GM19099 (cell line): ENCODE results near the gene NOP16.

Source experiments
- POLR2A ChIP-seq: IDR thresholded peaks from 3 replicates; pipeline ENCODE4 v1.6.1; 2011; ENCODE audit warnings: low read depth; ENCODE audit not compliant: insufficient read length; ENCODE audit errors: extremely low read depth

NOP16 gene

GRCh38 chr5:176334031-176334770, 54.2 kb downstream of the NOP16 start:
- TF ChIP-seq POLR2A = no peak
